Fibroblast of skin of right quadriceps (primary cell): Measurements from ENCODE around the gene ZNF43.
A peak's percentile ranks its signal among the peaks of the same experiment; 100 is the strongest.
"Not testable (repeated sequence)": the region's sequence is repeated elsewhere in the genome, so short reads cannot be mapped to it uniquely, and the experiment has no call there.

ENCODE experiments used
- DNase-seq: peaks from one replicate; pipeline ENCODE4 v3.0.0-alpha.2; 2013

The ZNF43 gene

DNA sequence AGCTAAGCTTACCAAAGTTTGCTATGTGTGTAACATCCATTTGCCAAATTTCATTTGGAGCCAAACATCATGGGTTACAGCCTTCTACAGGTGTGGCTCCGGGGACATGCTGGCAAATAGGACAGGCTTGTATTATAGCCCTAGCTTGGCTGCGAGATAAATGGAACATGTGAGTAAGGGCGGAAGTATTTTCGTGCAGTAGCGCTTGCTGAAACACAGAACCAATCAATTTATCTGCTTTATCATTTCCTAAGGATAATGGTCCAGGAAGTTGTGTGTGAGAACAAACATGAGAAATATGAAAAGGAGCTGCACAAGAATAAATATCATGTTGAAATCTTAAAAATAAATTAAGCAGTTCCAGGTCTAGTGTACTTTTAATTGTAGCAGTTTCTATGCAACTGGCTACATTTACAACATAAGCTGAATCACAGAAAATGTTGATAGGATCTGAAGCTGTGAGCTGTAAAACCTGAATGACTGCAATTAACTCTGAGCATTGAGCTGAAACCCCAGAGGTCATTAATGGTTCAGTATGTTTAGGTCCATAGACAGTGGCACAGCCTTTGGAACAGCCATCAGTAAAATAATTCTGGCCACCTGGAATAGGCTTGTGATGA is 46.4 kb downstream of the ZNF43 start:
- no peak for DNase-seq

DNA sequence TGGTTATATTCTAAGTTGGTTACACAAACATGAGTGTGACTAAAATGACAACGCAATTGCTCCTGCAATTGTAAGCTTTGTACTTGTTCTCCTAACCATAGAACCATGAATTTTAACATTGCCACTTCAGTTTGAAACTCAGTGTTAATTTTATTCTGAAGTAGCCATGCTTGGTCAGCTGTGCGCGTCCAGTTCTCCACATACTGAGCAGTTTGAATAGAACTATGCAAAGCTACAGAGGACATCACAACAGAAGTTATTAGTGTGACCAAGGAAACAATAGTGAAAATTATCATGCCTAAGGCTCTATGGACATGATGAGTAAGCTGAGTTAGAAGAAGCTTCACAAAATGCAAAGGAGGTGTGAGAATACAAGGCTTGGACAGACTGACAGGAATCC is 49.0 kb downstream of the ZNF43 start:
- no peak for DNase-seq

DNA sequence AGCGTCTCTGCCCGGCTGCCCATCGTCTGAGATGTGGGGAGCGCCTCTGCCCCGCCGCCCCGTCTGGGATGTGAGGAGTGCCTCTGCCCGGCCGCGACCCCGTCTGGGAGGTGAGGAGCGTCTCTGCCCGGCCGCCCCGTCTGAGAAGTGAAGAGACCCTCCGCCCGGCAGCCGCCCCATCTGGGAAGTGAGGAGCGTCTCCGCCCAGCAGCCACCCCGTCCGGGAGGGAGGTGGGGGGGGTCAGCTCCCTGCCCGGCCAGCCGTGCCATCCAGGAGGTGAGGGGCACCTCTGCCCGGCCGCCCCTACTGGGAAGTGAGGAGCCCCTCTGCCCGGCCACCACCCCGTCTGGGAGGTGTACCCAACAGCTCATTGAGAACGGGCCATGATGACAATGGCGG is 60.2 kb downstream of the ZNF43 start:
- not testable (repeated sequence) for DNase-seq

DNA sequence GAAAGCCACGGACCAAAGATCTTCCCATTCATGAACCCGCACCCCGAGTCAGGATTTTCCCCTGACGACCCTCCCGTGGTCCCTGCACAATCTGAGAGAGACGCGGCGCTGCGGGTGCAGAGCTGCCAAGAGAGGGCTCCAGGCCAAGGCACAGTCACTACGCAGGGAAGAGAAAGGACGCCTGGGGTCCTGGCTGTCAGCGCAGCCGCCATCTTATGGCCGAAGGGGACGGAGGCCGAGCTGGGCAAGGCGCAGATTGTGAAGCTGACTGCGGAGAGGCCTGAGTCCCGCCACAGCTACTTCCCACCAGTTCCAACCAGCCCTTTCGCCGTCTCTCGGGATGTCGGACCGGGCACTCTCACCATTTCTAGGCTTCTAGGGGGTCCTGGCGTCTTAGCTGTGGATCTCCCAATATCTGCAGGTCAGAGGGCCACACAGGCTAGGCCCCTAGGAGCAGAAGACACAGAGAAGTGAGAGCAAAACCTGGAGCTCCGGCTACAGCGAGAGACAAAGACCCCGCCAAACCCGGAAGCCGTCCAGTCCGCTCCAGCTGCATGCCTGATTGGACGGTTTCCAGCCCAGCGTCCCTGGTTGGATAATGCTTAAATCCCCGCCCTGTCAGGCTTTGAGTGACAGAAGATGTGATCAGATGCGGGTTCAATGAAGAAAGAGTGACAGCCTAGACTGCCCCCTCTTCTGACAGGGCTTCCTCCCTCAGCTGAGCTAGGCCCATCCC is 68.7 kb downstream of the ZNF43 start, which contains the start of gene ZNF100:
Gene ZNF100, minus strand, starts transcription at position 515 of the 736 bp plus-strand sequence. Its CDS starts 150 bp downstream, at position 365.
- peak; percentile 92 for DNase-seq

DNA sequence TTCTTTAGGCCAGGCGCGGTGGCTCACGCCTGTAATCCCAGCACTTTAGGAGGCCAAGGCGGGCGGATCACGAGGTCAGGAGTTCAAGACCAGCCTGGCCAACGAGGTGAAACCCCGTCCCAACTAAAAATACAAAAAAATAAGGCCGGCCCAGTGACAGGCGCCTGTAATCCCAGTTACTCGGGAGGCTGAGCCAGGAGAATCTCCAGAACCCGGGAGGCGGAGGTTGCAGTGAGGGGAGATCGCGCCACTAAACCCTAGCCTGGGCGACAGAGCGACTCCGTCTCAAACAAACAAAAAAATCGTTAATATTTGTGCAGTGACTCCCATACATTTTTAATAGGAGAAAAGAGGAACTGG is 69.3 kb downstream of the ZNF43 start:
- DNase-seq, result peak; percentile 1

DNA sequence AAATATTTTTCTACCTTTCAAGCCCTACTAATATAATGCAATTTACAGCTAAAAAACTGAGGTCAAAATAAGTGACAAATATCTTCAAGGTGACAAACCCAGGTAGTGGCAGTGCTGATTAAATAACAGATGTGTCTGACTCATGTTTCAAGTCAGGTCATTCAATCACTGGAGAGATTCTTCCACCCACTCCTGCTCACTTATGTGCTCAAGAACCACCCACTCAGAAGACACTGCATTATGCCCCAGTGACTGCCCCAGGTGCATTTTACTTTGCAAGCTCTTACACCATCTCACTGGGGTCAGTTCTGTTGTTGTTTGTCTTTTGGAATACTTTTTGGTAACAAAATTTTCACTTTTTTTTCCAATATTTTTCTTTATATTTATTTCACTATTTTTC is 70.8 kb downstream of the ZNF43 start:
- no peak for DNase-seq

DNA sequence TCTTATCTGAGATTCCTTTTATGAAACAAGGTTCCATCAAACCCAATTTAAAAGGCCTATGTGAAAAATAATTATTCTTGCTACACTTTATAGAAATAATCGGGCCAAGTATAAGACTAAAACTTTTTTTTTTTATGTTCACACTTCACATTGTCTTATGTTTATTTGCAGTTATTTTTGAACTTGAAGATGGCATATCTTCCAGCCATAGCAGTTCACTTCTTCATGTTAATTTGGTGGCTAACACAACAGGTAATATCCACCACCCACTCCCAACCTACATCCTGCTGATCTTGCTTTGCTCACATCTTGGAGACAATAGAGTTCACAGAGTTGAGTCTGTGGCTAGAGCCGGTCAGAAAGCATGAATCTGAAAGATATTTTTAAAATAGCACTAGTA is 74.4 kb downstream of the ZNF43 start:
- DNase-seq, result not testable (repeated sequence)

DNA sequence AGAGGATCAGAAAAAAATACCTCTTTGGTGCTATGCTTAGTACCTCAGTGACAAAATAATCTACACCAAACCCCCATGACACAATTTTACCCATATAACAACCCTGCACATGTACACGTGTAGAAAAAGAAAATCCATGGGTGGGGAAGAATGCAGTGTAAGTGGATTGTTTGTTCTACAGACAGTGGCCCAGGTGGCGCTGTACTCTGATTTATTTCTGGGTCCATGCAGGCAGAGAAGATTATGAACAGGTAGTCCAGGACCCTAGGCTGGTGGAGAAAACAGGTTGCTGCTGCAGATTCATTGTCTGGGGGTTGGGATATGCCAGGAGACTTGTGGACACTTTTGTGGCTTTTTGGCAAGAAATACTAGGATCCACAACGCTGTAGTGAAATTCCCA is 77.7 kb downstream of the ZNF43 start:
- DNase-seq, result no peak

DNA sequence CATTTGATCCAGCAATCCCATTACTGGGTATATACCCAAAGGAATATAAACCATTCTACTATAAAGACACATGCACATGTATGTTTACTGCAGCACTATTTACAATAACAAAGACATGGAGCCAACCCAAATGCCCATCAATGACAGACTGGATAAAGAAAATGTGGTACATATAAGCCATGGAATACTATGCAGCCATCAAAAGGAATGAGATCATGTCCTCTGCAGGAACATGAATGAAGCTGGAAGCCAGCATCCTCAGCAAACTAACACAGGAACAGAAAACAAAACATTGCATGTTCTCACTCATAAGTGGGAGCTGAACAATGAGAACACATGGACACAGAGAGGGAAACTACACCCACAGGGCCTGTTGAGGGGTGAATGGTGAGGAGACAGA is 80.4 kb downstream of the ZNF43 start:
- not testable (repeated sequence) for DNase-seq
